SHP77 treated with DMSO at 0.1 percent for 48 hours (cell line): ENCODE data around the gene MRPL16.

Experiments used
- DNase-seq: peaks from one replicate; lab custom pipeline; 2025; lab: John Stamatoyannopoulos, UW

Gene MRPL16

DNA sequence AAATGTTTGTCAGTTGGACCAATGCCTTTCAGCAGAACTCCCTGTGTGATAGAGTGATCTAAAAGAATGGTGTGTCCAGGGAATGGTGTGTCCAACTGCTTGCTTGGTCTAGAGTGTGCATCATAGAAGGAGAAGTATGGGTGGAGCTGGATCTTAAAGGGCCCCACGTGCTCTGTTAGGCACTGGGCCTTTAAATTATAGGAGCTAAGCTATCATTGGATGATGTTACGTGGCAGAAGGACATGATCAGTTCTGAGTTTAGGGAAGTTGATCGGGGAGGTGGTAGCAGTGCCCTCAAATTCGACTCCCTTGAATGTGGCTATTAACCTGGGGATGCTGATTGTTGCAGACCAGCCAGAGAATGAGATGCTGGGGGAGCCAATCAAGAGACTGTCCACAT lies 39.0 kb downstream of the MRPL16 start:
- DNase-seq: no peak

DNA sequence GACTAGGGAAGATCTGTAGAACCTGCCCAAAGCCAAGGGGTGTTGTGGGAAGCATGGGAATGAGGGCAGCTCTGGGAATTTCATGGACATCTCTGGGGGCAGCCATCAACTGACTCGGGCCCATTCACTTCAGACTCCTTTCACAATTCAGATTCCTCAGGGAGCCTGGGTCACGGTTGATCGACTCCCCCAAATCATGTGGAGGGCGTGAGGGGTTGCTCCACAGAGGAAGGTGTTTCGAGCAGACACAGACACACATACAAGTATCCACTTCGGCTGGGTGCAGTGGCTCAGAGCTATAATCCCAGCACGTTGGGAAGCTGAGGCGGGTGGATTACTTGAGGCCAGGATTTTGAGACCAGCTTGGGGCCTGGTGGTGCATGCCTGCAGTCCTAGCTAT lies 39.7 kb downstream of the MRPL16 start:
- DNase-seq: no peak

DNA sequence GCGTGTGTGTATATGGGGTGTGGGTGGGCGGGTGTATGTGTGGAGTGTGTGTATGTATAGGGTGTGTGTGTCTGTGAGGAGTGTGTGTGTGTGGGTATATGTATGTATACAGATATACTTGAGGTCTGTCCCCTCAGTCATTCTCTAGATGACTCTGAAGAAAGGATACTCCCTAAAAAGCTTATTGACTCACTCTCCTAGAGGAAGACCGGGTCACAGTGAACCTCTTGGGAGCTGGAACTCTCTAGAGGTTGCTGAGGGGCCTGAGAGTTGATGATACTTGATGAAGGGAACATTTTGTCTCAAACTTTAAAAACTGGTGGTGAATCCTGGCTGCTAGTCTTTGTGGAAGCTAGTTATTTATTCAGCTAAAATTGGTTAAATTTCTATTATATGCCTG lies 40.3 kb downstream of the MRPL16 start:
- no peak for DNase-seq

DNA sequence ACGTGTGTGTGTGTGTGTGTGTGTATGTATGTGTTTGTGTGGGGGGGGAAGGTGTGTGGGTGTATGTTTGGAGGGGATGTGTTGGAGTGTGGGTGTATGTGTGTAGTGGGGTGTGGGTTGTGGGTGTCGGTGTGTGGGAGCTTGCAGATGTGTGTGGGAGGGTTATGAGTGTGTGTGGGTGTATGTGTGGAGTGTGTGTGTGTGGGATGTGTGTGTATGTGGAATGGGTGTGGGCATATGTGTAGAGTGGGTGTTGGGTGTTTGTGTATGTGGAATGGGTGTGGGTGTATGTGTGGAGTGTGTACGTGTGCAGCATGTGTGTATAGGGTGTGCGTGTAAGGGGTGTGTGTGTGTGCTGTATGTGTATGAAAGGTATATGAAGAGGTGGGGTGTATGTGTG lies 40.8 kb downstream of the MRPL16 start:
- no peak for DNase-seq

DNA sequence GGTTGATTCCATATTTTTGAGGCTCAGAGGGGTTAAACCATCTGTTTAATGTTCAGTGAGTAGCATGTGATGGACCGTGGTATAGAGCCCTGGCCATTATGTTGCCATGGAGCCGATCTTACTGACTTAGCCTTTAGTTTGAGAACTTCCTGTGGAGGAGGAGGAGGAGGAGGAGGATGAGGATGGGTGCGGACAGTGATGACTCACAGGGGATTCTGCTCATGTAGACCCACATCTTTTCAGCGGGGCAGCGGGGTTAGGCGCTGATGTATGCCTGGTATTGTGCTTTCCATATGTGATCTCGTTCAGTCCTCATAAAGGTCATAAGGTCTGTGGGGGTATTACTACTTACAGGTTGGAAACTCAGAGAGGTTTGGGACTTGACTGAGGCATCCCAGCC lies 41.5 kb downstream of the MRPL16 start:
- no peak for DNase-seq

DNA sequence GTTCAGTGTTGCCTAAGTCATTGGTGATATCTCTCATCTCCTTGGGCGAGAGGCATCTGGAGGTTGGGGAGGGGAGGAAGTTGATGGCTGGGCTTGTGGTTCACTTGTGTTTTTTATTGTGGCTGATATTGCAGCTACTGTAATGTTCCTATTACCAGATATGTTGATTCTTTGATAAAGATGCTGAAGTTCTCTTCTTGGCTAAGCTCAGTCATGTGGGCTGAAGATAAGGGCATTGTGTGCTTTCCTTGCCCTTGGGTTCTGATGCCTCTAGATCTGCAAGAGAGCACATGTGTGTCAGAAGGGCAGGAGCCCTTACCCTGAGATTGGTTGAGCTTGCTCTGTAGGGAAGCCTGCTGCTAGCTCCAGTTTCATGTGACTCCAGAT lies 43.4 kb downstream of the MRPL16 start:
- no peak for DNase-seq

DNA sequence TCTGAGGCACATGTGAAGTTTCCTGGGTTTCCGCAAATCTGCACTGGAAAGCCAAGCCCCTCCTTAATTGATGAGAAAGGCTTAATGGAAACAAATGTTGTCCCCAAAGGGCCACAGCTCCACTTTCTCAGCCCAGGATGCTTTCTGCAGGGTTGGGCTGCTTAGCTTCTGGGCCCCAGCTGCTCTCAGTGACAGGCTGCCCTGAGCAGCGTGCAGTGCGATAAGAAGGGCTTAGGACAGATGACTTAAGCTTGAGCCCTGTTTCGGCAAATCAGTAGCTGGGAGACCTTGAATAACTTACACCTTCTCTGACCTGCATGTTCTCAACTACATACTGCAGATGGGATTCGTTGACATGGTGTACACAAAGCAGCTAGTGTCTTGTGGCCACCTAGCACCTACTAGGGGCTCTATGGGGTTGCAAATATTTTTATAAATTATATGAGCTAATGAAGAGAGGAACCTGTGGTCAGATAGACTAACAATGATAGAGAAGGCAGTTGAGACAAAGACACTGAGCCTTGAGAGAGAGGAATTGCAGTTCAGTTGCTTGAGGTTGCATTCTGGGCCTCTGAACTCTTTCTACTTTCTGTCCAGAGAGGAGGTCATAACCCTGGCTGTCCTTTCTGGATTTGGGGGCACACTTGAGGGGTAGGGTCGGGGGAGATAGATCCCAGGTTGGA lies 43.9 kb downstream of the MRPL16 start:
- DNase-seq: no peak

DNA sequence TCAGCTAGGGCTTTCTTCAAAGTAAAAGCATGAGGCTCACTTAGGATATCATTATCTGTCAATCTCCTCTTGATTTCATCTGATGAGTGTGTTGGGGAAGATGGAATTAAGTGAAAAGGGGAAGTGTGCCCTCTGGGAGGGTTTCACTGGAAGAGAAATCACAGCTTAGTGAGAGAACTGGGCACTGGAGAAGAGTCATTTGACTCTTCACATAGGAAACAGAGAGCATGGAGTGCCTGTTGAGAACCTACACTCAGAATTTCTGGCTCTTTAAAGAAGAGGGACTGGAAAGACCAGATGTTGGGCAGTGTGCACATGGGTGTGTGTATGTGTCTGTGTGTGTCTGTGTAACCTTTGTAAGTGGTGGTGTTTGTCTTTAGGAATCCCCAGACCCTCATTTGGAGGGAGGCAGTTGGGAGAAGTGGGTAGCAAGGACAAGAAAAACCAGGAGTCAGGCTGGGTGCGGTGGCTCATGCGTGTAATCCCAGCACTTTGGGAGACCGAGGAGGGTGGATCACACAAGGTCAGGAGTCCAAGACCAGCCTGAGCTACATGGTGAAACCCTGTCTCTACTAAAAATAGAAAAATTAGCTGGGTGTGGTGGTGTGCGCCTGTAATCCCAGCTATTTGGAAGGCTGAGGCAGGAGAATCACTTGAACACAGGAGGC lies 45.4 kb downstream of the MRPL16 start:
- no peak for DNase-seq

DNA sequence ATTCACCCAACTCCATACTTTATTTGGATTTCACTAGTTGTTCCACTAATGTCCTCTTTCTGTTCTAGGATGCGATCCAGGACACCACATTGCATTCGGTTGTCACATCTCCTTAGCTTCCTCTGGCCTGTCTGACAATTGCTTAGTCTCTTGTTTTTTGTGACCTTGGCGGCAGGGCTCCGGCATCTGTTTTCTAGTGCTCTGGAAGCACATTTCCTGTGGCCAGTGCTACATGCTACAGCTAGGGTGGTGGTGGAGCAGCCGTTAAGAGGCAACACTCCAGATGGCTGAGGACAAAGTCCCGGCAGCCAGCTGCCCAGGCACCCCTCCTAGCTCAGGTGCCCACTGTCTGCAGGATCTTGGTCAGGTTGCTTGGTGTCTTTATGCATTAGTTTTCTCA lies 48.6 kb downstream of the MRPL16 start:
- DNase-seq: no peak

DNA sequence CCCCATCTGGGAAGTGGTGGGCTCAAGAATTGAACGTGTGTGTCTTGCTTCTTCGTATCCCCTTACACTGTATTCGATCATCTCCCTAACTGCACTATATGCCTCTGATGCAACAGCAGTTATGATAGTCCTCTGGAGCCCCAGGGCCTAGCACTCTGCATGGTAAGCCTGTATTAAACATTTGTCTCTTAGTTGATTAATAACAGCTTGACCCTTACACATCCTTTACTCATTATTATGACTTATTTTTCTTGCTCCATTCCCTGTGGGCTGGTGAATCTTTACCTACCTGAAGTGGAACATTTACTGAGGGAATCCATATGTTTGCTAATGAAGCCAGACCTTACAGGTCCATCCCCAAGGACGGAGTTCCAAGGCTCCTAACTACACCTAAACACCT lies 49.8 kb downstream of the MRPL16 start:
- DNase-seq: no peak

DNA sequence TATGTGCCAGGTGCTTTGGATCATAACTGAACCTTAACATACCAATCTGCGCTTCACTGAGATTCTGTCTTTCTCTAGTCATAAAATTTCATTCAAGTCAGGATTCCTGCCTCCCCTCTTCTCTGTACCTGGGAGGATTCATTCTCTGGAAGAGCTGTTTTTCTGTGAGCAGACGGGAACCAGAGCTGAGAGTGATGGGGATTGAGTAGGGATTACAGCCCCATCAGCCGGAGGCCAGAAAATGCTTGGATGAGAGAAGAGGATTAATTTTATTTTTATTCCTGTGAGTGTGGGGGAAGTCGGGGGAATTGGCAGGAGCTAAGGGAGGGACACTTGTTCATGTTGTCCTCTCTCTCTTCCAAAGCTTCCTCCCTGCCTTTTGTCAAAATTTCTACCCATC lies 50.7 kb downstream of the MRPL16 start:
- no peak for DNase-seq

DNA sequence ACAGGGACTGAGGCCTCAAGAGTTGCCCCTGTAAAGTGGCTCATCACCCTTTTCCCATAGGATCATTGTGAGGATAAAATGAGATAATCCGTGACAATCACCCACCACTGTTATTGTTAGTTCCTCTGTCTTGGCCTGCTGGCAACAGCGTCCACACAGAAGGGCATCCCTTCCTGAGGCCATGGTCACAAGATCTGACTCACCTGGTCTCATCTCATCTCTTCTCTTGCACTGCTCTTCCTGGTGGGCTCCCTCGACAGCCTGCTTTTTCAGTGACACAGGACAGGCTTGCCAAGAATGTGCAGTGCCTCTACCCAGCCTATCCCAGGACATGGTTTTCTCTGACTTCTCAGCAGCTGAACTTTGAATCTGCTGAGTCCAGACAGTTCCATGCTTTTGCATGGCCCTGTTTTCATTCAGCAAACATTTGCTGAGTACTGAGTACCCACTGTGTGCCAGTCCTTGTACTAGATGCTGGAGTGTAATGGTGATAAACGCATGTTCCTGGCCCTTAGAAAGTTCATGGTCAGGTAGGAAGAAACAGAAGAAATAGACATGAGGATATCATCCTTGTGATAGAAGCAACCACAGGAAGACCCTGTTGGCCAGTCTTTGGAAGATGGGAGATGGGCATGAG lies 52.1 kb downstream of the MRPL16 start:
- DNase-seq: no peak

DNA sequence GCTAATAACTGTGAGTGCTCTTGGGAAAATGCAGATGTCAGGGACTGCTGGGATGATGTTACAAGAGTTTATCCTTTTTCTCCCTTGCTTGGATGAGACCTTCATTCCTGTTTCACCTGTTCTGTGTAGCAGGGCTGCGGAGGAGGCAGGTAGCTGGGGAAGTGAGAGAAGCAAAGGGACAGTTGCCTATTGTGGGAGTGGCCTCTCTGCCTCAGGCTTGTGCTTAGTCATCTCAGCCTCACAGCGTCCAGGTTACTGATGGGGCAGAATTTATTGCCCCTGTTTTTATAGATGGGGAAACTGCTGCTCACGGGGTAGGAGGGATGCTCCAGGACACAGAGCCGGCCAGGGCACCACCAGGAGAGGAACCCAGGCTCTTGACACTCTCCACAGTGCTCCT lies 53.7 kb downstream of the MRPL16 start:
- DNase-seq: no peak

DNA sequence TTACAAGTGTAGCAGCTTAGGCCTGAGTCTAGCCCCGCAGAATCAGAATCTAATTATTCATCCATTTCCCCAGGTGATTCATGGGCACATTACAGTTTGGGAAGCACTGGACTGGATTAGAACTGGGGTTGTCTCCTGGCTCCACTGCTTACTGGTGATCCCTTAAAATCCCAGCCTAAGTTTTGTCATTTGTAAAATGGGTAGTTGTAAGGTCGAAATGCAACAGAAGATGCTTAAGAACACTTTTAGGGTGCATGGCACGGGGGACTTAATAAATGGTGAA lies 54.1 kb downstream of the MRPL16 start:
- no peak for DNase-seq
